ENCODE results near the gene TMOD1.

DNA sequence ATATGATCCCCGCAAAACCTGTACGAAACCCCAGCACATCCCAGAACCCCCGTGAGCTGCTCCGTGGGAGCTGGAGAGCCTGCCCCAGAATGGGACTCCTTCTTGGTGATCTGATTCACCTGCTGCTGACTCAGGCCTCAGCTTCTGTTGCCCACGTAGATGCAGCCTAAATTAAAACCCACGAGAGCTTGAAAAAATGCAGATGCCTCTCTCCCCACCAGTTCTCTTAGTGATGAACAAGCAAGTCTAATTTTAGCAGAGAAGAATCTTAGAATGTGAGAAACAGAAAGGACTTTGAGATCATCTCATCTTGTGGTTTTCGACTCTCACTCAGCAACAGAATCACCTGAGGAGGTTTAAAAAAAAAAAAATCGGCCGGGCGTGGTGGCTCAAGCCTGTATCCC lies 57.6 kb downstream of the TMOD1 start:
- TF ChIP-seq, protein P1, sequence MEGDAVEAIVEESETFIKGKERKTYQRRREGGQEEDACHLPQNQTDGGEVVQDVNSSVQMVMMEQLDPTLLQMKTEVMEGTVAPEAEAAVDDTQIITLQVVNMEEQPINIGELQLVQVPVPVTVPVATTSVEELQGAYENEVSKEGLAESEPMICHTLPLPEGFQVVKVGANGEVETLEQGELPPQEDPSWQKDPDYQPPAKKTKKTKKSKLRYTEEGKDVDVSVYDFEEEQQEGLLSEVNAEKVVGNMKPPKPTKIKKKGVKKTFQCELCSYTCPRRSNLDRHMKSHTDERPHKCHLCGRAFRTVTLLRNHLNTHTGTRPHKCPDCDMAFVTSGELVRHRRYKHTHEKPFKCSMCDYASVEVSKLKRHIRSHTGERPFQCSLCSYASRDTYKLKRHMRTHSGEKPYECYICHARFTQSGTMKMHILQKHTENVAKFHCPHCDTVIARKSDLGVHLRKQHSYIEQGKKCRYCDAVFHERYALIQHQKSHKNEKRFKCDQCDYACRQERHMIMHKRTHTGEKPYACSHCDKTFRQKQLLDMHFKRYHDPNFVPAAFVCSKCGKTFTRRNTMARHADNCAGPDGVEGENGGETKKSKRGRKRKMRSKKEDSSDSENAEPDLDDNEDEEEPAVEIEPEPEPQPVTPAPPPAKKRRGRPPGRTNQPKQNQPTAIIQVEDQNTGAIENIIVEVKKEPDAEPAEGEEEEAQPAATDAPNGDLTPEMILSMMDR (IDR thresholded peaks at IDR 0.05; ENCODE audit: low read depth, low read length, poor library complexity, severe bottlenecking): no peak
- TF ChIP-seq EZH2phosphoT487 (IDR thresholded peaks at IDR 0.05; ENCODE audit: borderline replicate concordance, low read length): no peak

All from DOHH2 (cell line).